HG03045 (cell line): ENCODE data around the gene KDM5A.
A peak's percentile ranks its signal among the peaks of the same experiment; 100 is the strongest.
"Not testable (repeated sequence)": the region's sequence is repeated elsewhere in the genome, so short reads cannot be mapped to it uniquely, and the experiment has no call there.

ENCODE experiments used
- ATAC-seq: cut with Tn5 transposase; IDR thresholded peaks from one replicate; pipeline ENCODE4 v1.9.1; 2021; ENCODE audit warnings: mild to moderate bottlenecking, moderate library complexity; ENCODE audit not compliant: unreplicated experiment

Gene KDM5A

GRCh38 chr12:389142-390096, at the start of gene KDM5A:
Gene KDM5A (minus strand): TSS chr12:389320. CDS start chr12:389091, 229 bp downstream.
- ATAC-seq = peak; percentile 93

- ATAC-seq = not testable (repeated sequence)
Measured at GRCh38 chr12:435737-436136, 46.6 kb upstream of the KDM5A start.

GRCh38 chr12:422526-422925, 33.4 kb upstream of the KDM5A start:
- ATAC-seq = no peak

GRCh38 chr12:418432-418831, 29.3 kb upstream of the KDM5A start:
- no peak for ATAC-seq

- ATAC-seq = no peak
Measured at GRCh38 chr12:414859-415258, 25.7 kb upstream of the KDM5A start.

GRCh38 chr12:402029-402389, 12.9 kb upstream of the KDM5A start:
- ATAC-seq = no peak

- ATAC-seq = peak; percentile 94
Measured at GRCh38 chr12:401235-402028, 12.3 kb upstream of the KDM5A start, which contains the start of gene CCDC77. Gene CCDC77 (plus strand): TSS chr12:401644. CDS start chr12:409384, 7,740 bp downstream.

- no peak for ATAC-seq
Measured at GRCh38 chr12:400828-401227, 11.7 kb upstream of the KDM5A start.

- peak; percentile 34 for ATAC-seq
Measured at GRCh38 chr12:388541-389141, 479 bp downstream of the KDM5A start.

- no peak for ATAC-seq
Measured at GRCh38 chr12:388012-388411, 1.1 kb downstream of the KDM5A start.

- ATAC-seq = no peak
Measured at GRCh38 chr12:386651-387050, 2.5 kb downstream of the KDM5A start.

- ATAC-seq = not testable (repeated sequence)
Measured at GRCh38 chr12:370739-371485, 18.2 kb downstream of the KDM5A start.

GRCh38 chr12:367972-368371, 21.1 kb downstream of the KDM5A start:
- ATAC-seq = no peak

GRCh38 chr12:366820-367219, 22.3 kb downstream of the KDM5A start:
- ATAC-seq = no peak

GRCh38 chr12:359091-359490, 30.0 kb downstream of the KDM5A start:
- no peak for ATAC-seq

- ATAC-seq = no peak
Measured at GRCh38 chr12:356276-356988, 32.7 kb downstream of the KDM5A start.

- ATAC-seq = not testable (repeated sequence)
Measured at GRCh38 chr12:351197-351596, 37.9 kb downstream of the KDM5A start.

- ATAC-seq = not testable (repeated sequence)
Measured at GRCh38 chr12:349625-350024, 39.5 kb downstream of the KDM5A start.

GRCh38 chr12:343036-343435, 46.1 kb downstream of the KDM5A start:
- ATAC-seq = not testable (repeated sequence)

GRCh38 chr12:337039-337438, 52.1 kb downstream of the KDM5A start:
- ATAC-seq = no peak
